Prostate gland (tissue), 2 donors: Measurements from ENCODE around the gene NUMB.

Source experiments
- POLR2A ChIP-seq: fragments of 450-650 bp; IDR thresholded peaks from one replicate; pipeline ENCODE4 v1.6.1; 2016; ENCODE audit warnings: antibody characterized with exemption, mild to moderate bottlenecking
- TF ChIP-seq, protein P1 (sequence below), 4 experiments: fragments of 200-600 bp in 2 of 4; fragments of 450-650 bp in 2 of 4; sonication (generic) in 2 of 4; IDR thresholded peaks; 1 replicate in 3 of 4; 2 replicates in 1 of 4; pipeline ENCODE4 v1.5.1; 2016 to 2019; ENCODE audit warnings: antibody characterized with exemption in 4 of 4, mild to moderate bottlenecking in 2 of 4, moderate library complexity in 2 of 4

- TF ChIP-seq, protein P1, sequence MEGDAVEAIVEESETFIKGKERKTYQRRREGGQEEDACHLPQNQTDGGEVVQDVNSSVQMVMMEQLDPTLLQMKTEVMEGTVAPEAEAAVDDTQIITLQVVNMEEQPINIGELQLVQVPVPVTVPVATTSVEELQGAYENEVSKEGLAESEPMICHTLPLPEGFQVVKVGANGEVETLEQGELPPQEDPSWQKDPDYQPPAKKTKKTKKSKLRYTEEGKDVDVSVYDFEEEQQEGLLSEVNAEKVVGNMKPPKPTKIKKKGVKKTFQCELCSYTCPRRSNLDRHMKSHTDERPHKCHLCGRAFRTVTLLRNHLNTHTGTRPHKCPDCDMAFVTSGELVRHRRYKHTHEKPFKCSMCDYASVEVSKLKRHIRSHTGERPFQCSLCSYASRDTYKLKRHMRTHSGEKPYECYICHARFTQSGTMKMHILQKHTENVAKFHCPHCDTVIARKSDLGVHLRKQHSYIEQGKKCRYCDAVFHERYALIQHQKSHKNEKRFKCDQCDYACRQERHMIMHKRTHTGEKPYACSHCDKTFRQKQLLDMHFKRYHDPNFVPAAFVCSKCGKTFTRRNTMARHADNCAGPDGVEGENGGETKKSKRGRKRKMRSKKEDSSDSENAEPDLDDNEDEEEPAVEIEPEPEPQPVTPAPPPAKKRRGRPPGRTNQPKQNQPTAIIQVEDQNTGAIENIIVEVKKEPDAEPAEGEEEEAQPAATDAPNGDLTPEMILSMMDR (IDR thresholded peaks at IDR 0.05) = no peak
- no peak for TF ChIP-seq POLR2A
Measured at GRCh38 chr14:73459959-73460358, 1.6 kb upstream of the NUMB start.
